Measurements from ENCODE around the gene SCCPDH.

The SCCPDH gene

GRCh38 chr1:246734866-246735265 is 10.7 kb downstream of the SCCPDH start (continued):
- TF ChIP-seq ZNF26 (tag by site-specific recombination; IDR thresholded peaks at IDR 0.05): no peak
- no peak for TF ChIP-seq BCL11A (tag by site-specific recombination; IDR thresholded peaks at IDR 0.05; ENCODE audit: low read depth)
- no peak for TF ChIP-seq PRDM6 (tag by site-specific recombination; IDR thresholded peaks at IDR 0.05)
- no peak for TF ChIP-seq ZNF423 (tag by site-specific recombination; IDR thresholded peaks at IDR 0.05)
- no peak for TF ChIP-seq HOXC10 (CRISPR knock-in tag; IDR thresholded peaks at IDR 0.05)
- TF ChIP-seq ZSCAN30 (tag by site-specific recombination; IDR thresholded peaks at IDR 0.05): no peak

GRCh38 chr1:246735735-246736134 is 11.5 kb downstream of the SCCPDH start:
- Histone ChIP-seq H3K9me3 (ENCODE audit: control insufficient read depth, insufficient read depth, low read depth, low read length) (no peaks in the 10 kb centered on the region), H3K27ac (ENCODE audit: extremely low read depth, low read depth, low read length) (no peak overlapping the region), H3K4me3 (ENCODE audit: low read depth, low read length) (no peak overlapping the region), H3K4me1 (ENCODE audit: control insufficient read depth, insufficient read depth, low read length) (no peaks in the 10 kb centered on the region), H3K36me3 (ENCODE audit: control insufficient read depth in 2 of 2, insufficient read depth in 1 of 2, low read length in 2 of 2) (peaks cover 0 to 72% of the 10 kb centered on the region in 2 experiments; a peak in 1 of 3 replicates)
- ChIA-PET CTCF (interaction anchor here (0.6 kb wide), 1 partner anchor 138 kb away, joined by 3 read pairs; no protein-coding TSS in a partner anchor), POLR2A (no interaction called here)
- TF ChIP-seq ZBTB7A (tag by site-specific recombination; IDR thresholded peaks at IDR 0.05; ENCODE audit: low read depth): no peak
- TF ChIP-seq ZNF660 (tag by site-specific recombination; IDR thresholded peaks at IDR 0.05): no peak
- TF ChIP-seq CTCF (tag by site-specific recombination; IDR thresholded peaks at IDR 0.05): no peak
- no peak for TF ChIP-seq ZNF792 (tag by site-specific recombination; IDR thresholded peaks at IDR 0.05)
- no peak for TF ChIP-seq ZNF174 (tag by site-specific recombination; IDR thresholded peaks at IDR 0.05)
- TF ChIP-seq ZFP41 (tag by site-specific recombination; IDR thresholded peaks at IDR 0.05; ENCODE audit: borderline replicate concordance): no peak
- no peak for TF ChIP-seq AEBP2 (tag by site-specific recombination; IDR thresholded peaks at IDR 0.05; ENCODE audit: borderline replicate concordance)
- TF ChIP-seq ZNF837 (tag by site-specific recombination; IDR thresholded peaks at IDR 0.05): no peak
- no peak for TF ChIP-seq PRDM6 (tag by site-specific recombination; IDR thresholded peaks at IDR 0.05)
- TF ChIP-seq ZNF670 (tag by site-specific recombination; IDR thresholded peaks at IDR 0.05; ENCODE audit: low read depth): no peak
- TF ChIP-seq ZNF624 (tag by site-specific recombination; IDR thresholded peaks at IDR 0.05): no peak
- no peak for TF ChIP-seq ZNF610 (tag by site-specific recombination; IDR thresholded peaks at IDR 0.05; ENCODE audit: borderline replicate concordance)
- TF ChIP-seq ZNF530 (tag by site-specific recombination; IDR thresholded peaks at IDR 0.05; ENCODE audit: low read depth): no peak
- TF ChIP-seq ZNF37A (tag by site-specific recombination; IDR thresholded peaks at IDR 0.05): no peak
- no peak for TF ChIP-seq RBAK (tag by site-specific recombination; IDR thresholded peaks at IDR 0.05)
- TF ChIP-seq ZNF280D (tag by site-specific recombination; IDR thresholded peaks at IDR 0.05): no peak
- no peak for TF ChIP-seq ZNF266 (tag by site-specific recombination; IDR thresholded peaks at IDR 0.05; ENCODE audit: low read depth)

Measured in HEK293 (cell line).